Fibroblast of villous mesenchyme (primary cell): ENCODE results near the gene SRD5A1. TPM values are rescaled to one million over a fixed set of nuclear protein-coding genes. Genes with fewer than 3 reads are reported as not detected.
A peak's percentile ranks its signal among the peaks of the same experiment; 100 is the strongest.

Source experiments
- DNase-seq: peaks from one replicate; pipeline ENCODE4 v3.0.0-alpha.2; 2010; ENCODE audit warnings: low read depth
- H3K4me3 ChIP-seq: 2 replicates; pipeline ENCODE4 v1.5.1; 2011; ENCODE audit warnings: low read depth, mild to moderate bottlenecking, low read length
- CTCF ChIP-seq: IDR thresholded peaks from 2 replicates; pipeline ENCODE4 v1.5.1; 2012; ENCODE audit warnings: low read depth, mild to moderate bottlenecking, low read length; ENCODE audit not compliant: insufficient read depth
- total RNA-seq: library from RNA; depleted of rRNA; stranded (reverse); fragments of >200 nt; gene quantifications from 2 replicates; pipeline ENCODE4 v1.2.3, GENCODE V29; 2012

SRD5A1 gene
- total RNA-seq, 1 donor: 7.3 TPM

- peak; percentile 97 for DNase-seq
- peak overlapping the region; percentile 77 for H3K4me3 ChIP-seq
- TF ChIP-seq CTCF: no peak
These were observed 79.5 kb downstream of the SRD5A1 start for GRCh38 chr5:6712577-6713273.

GRCh38 chr5:6713274-6714225 is 80.3 kb downstream of the SRD5A1 start, which contains the start of gene TENT4A:
TENT4A (plus strand) TSS chr5:6713432; CDS start chr5:6713984, 552 bp downstream.
- H3K4me3 ChIP-seq: peak within 1 kb of the TSS; percentile 77
- no peak for TF ChIP-seq CTCF
- no peak for DNase-seq

- no peak for TF ChIP-seq CTCF
- H3K4me3 ChIP-seq: peak overlapping the region; percentile 77
- DNase-seq: no peak
These were observed 81.2 kb downstream of the SRD5A1 start for GRCh38 chr5:6714226-6715041.

- TF ChIP-seq CTCF: no peak
- no peak for DNase-seq
- peak overlapping the region; percentile 77 for H3K4me3 ChIP-seq
These were observed 82.0 kb downstream of the SRD5A1 start for GRCh38 chr5:6715271-6715670.

GRCh38 chr5:6715758-6716628 is 82.8 kb downstream of the SRD5A1 start:
- TF ChIP-seq CTCF: no peak
- no peak for DNase-seq

GRCh38 chr5:6716629-6717149 is 83.4 kb downstream of the SRD5A1 start:
- DNase-seq: no peak
- H3K4me3 ChIP-seq: peak overlapping the region; percentile 77
- no peak for TF ChIP-seq CTCF

More at GRCh38 chr5:6715758-6716628, 82.8 kb downstream of the SRD5A1 start:
- H3K4me3 ChIP-seq: peak overlapping the region; percentile 77
